ENCODE measurements around the gene CHPT1. TPM values are rescaled to one million over a fixed set of nuclear protein-coding genes. Genes with fewer than 3 reads are reported as not detected.

Gene CHPT1
- total and polyA plus RNA-seq, 2 of the 13 experiments (the other 11 are each of a cell fraction or from before 2014, with no cell fraction given) = 117 to 178 TPM

DNA sequence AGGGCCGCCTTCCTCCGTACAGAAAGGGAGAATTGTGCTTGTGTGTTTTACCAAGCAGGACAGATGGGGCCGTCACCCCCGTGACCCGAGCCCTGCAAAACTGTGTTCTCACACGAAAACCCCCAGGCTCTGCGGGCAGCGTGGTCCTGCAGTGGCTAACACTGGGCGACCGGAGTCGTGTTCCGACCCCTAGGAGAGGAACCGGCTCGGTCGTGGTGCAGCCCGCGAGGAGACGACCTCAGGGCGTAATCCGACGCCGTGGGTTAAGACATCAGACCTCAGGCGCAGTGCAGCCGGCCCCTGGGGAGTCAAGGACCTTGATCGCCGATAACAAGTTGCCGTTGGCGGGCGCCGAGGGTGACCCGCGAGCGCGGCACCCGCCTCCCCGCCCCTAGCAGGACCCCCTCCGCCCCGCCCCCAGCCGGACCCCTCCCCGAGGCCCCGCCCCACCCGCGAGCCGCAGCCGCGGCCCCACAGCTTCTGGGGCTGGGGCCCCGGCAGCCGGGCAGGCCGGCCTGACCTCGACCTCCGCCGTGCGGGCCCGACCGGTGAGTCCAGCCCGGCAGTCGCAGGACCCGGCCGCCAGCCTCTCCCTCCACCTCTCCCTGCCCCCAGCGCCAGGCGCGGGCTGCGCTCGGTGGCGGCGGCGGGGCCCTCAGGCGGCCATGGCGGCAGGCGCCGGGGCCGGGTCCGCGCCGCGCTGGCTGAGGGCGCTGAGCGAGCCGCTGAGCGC lies at the start of gene CHPT1 (continued):
- TF ChIP-seq, protein P1, sequence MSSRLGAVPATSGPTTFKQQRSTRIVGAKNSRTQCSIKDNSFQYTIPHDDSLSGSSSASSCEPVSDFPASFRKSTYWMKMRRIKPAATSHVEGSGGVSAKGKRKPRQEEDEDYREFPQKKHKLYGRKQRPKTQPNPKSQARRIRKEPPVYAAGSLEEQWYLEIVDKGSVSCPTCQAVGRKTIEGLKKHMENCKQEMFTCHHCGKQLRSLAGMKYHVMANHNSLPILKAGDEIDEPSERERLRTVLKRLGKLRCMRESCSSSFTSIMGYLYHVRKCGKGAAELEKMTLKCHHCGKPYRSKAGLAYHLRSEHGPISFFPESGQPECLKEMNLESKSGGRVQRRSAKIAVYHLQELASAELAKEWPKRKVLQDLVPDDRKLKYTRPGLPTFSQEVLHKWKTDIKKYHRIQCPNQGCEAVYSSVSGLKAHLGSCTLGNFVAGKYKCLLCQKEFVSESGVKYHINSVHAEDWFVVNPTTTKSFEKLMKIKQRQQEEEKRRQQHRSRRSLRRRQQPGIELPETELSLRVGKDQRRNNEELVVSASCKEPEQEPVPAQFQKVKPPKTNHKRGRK (CRISPR knock-in tag; IDR thresholded peaks at IDR 0.05) = no peak
- TF ChIP-seq RNF2 (conservative IDR thresholded peaks at IDR 0.05; ENCODE audit: low read depth) (no peak), ADNP (CRISPR knock-in tag; IDR thresholded peaks at IDR 0.05) (no peak), RORA (CRISPR knock-in tag; IDR thresholded peaks at IDR 0.05) (no peak), ZNF570 (CRISPR knock-in tag; IDR thresholded peaks at IDR 0.05; ENCODE audit: borderline replicate concordance) (no peak), PAWR (CRISPR knock-in tag; IDR thresholded peaks at IDR 0.05; ENCODE audit: borderline replicate concordance) (no peak), MED8 (CRISPR knock-in tag; IDR thresholded peaks at IDR 0.05; ENCODE audit: insufficient replicate concordance) (peak; percentile 62), XRCC5 (optimal IDR thresholded peaks at IDR 0.05; ENCODE audit: low read length) (no peak), SIX4 (CRISPR knock-in tag; IDR thresholded peaks at IDR 0.05) (peak; percentile 95), SPEN (CRISPR knock-in tag; IDR thresholded peaks at IDR 0.05; ENCODE audit: low read depth) (no peak; the same call in 1 of the 2 replicates), SALL2 (CRISPR knock-in tag; IDR thresholded peaks at IDR 0.05) (peak; percentile 81), ZNF790 (CRISPR knock-in tag; IDR thresholded peaks at IDR 0.05; ENCODE audit: borderline replicate concordance) (no peak), MIER3 (CRISPR knock-in tag; IDR thresholded peaks at IDR 0.05; ENCODE audit: borderline replicate concordance) (no peak), TSC22D2 (CRISPR knock-in tag; IDR thresholded peaks at IDR 0.05; ENCODE audit: borderline replicate concordance) (no peak; the same call in 1 of the 2 replicates), ZNF264 (CRISPR knock-in tag; IDR thresholded peaks at IDR 0.05) (peak; percentile 62; the same call in 1 of the 2 replicates), ZMYM2 (CRISPR knock-in tag; IDR thresholded peaks at IDR 0.05) (peak; percentile 47; the same call in 1 of the 2 replicates), SAFB2 (CRISPR knock-in tag; IDR thresholded peaks at IDR 0.05; ENCODE audit: borderline replicate concordance, low read depth) (no peak), NFRKB (IDR thresholded peaks at IDR 0.05) (no peak), KDM5A (IDR thresholded peaks at IDR 0.05; ENCODE audit: borderline replicate concordance, low read length) (no peak)
- TF ChIP-seq, protein P2, sequence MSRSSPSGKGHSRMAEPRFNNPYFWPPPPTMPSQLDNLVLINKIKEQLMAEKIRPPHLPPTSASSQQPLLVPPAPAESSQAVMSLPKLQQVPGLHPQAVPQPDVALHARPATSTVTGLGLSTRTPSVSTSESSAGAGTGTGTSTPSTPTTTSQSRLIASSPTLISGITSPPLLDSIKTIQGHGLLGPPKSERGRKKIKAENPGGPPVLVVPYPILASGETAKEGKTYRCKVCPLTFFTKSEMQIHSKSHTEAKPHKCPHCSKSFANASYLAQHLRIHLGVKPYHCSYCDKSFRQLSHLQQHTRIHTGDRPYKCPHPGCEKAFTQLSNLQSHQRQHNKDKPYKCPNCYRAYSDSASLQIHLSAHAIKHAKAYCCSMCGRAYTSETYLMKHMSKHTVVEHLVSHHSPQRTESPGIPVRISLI (CRISPR knock-in tag; IDR thresholded peaks at IDR 0.05; ENCODE audit: borderline replicate concordance) = no peak
- TF ChIP-seq, protein P3, sequence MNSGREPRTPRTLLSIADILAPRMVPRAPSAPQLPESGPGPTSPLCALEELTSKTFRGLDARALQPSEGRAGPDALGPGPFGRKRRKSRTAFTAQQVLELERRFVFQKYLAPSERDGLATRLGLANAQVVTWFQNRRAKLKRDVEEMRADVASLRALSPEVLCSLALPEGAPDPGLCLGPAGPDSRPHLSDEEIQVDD (CRISPR knock-in tag; IDR thresholded peaks at IDR 0.05; ENCODE audit: borderline replicate concordance) = 0 out of 2 replicates have a peak, but pooled peaks have one; percentile 17
- TF ChIP-seq, protein P4, sequence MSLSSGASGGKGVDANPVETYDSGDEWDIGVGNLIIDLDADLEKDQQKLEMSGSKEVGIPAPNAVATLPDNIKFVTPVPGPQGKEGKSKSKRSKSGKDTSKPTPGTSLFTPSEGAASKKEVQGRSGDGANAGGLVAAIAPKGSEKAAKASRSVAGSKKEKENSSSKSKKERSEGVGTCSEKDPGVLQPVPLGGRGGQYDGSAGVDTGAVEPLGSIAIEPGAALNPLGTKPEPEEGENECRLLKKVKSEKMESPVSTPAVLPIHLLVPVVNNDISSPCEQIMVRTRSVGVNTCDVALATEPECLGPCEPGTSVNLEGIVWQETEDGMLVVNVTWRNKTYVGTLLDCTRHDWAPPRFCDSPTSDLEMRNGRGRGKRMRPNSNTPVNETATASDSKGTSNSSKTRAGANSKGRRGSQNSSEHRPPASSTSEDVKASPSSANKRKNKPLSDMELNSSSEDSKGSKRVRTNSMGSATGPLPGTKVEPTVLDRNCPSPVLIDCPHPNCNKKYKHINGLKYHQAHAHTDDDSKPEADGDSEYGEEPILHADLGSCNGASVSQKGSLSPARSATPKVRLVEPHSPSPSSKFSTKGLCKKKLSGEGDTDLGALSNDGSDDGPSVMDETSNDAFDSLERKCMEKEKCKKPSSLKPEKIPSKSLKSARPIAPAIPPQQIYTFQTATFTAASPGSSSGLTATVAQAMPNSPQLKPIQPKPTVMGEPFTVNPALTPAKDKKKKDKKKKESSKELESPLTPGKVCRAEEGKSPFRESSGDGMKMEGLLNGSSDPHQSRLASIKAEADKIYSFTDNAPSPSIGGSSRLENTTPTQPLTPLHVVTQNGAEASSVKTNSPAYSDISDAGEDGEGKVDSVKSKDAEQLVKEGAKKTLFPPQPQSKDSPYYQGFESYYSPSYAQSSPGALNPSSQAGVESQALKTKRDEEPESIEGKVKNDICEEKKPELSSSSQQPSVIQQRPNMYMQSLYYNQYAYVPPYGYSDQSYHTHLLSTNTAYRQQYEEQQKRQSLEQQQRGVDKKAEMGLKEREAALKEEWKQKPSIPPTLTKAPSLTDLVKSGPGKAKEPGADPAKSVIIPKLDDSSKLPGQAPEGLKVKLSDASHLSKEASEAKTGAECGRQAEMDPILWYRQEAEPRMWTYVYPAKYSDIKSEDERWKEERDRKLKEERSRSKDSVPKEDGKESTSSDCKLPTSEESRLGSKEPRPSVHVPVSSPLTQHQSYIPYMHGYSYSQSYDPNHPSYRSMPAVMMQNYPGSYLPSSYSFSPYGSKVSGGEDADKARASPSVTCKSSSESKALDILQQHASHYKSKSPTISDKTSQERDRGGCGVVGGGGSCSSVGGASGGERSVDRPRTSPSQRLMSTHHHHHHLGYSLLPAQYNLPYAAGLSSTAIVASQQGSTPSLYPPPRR (CRISPR knock-in tag; IDR thresholded peaks at IDR 0.05; ENCODE audit: borderline replicate concordance) = no peak
